Measurements from ENCODE around the gene PPFIBP1.

PPFIBP1 gene

DNA sequence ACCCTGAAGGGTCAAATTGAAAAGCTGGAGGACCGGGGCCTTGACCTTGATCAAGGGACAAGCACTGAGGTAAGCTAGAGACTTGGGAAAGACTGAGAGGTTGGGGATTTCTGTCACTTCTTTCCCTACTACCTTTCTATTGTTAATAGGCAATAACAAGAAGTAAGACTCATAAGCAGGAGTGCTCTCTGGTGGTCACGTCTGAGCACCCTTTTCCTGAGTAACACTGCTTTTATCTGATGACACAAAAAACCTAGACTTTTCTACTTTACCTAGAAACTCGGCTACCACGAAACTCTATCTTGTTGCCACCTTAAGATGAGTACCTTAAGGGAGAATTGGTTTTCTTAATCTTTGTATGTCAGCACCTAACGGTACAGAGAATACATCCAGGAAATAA, 35.5 kb upstream of the PPFIBP1 start:
- H3K4me3 ChIP-seq (replicated peaks in 1 of 2; ENCODE audit: low read depth in 2 of 2, low read length in 2 of 2): no peak overlapping the region
- DNase-seq (ENCODE audit: low read depth in 2 of 2): peak; percentile 13 to 14

DNA sequence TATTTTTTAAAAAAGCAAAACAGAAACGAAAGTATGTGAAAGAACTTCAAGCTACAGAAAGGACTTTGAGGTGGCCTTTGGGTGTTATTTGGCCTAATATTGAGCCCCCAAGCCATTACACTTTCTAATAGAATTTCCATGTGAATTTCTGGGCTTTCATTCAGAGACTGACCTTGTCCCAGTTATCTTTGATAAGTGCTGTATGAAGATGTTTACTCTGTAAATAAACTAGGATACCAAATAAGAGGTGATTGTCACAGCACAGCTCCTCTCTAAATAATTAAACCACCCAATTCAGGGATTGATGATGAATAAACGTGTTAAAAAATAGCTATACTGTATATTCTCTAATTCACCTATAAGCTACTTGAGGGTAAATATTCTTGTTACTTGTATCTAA, 32.8 kb upstream of the PPFIBP1 start:
- no peak for DNase-seq (ENCODE audit: low read depth in 2 of 2)
- TF ChIP-seq, protein P1, sequence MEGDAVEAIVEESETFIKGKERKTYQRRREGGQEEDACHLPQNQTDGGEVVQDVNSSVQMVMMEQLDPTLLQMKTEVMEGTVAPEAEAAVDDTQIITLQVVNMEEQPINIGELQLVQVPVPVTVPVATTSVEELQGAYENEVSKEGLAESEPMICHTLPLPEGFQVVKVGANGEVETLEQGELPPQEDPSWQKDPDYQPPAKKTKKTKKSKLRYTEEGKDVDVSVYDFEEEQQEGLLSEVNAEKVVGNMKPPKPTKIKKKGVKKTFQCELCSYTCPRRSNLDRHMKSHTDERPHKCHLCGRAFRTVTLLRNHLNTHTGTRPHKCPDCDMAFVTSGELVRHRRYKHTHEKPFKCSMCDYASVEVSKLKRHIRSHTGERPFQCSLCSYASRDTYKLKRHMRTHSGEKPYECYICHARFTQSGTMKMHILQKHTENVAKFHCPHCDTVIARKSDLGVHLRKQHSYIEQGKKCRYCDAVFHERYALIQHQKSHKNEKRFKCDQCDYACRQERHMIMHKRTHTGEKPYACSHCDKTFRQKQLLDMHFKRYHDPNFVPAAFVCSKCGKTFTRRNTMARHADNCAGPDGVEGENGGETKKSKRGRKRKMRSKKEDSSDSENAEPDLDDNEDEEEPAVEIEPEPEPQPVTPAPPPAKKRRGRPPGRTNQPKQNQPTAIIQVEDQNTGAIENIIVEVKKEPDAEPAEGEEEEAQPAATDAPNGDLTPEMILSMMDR (IDR thresholded peaks at IDR 0.05; ENCODE audit: low read depth, low read length): no peak
- H3K4me3 ChIP-seq (replicated peaks in 1 of 2; ENCODE audit: low read depth in 2 of 2, low read length in 2 of 2): no peak overlapping the region

More for the DNA sequence above, 35.5 kb upstream of the PPFIBP1 start:
- TF ChIP-seq, protein P1 (IDR thresholded peaks at IDR 0.05; ENCODE audit: low read depth, low read length): no peak

DNA sequence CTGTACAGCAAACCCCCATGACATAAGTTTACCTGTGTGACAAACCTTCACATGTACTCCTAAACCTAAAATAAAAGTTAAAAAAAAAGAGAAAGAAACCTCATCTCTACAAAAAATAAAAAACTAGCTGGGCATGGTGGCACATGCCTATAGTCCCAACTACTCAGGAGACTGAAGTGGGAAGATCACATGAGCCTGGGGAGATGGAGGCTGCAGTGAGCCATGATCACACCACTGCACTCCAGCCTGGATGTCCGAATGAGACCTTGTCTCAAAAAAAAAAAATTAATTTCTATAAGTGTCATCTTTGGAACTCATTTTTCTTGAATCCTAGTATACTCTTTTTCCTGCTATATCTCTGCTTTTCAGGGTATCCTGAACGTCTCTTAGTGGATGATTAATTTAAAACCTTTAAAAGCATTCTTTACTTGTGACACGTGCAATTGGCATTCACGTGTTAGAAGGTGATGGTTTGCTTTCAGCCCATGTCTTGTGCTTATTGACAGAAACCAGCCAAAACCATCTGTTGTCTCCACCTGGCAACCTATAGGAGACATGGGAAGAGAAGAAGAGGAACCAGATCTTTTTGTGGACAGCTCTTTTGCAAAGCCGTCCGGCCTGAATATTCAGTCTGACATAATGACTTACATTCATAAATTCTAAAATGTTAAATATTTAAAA, 30.6 kb upstream of the PPFIBP1 start:
- no peak overlapping the region for H3K4me3 ChIP-seq (replicated peaks in 1 of 2; ENCODE audit: low read depth in 2 of 2, low read length in 2 of 2)
- DNase-seq (ENCODE audit: low read depth in 2 of 2): peak in 1 of 2 donors; percentile 27
- TF ChIP-seq, protein P1 (IDR thresholded peaks at IDR 0.05; ENCODE audit: low read depth, low read length): no peak

DNA sequence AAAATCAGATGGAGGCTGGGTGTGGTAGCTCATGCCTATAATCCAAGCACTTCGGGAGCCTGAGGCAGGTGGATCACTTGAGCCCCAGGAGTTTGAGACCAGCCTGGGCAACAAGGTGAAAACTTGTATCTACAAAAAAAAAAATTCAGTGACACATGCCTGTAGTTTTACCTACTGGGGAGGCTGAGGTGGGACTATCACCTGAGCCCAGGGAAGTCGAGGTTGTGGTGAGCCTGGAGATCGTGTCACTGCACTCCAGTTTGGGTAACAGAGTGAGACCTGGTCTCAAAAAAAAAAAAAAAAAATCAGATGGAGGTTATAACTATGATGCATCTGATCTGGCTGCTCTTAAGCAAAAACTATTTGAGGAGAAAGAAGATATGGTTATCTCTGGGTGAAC, 26.6 kb upstream of the PPFIBP1 start:
- TF ChIP-seq, protein P1 (IDR thresholded peaks at IDR 0.05; ENCODE audit: low read depth, low read length): no peak
- DNase-seq (ENCODE audit: low read depth in 2 of 2): no peak

DNA sequence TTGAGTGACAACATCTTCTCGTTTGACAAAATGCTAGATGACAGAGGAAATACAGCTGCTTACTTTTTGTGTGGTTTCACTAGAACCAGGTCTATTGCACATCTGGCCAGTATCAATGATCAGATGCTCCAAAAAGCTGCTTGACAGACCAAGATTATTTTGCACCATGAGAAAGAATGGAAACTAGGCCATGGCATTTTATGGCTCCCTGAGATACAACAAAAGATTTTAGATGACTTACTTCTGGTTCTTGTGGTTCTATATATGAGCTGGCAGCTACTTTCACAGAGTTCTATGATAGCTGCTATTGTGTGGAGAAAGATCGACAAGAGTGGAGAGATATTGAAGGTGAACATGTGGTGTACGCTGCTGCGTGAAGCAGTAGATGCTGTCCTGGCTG, 25.9 kb upstream of the PPFIBP1 start:
- TF ChIP-seq, protein P1 (IDR thresholded peaks at IDR 0.05; ENCODE audit: low read depth, low read length): no peak
- no peak for DNase-seq (ENCODE audit: low read depth in 2 of 2)

More for the DNA sequence above, 26.6 kb upstream of the PPFIBP1 start:
- H3K4me3 ChIP-seq (replicated peaks in 1 of 2; ENCODE audit: low read depth in 2 of 2, low read length in 2 of 2): no peak overlapping the region

DNA sequence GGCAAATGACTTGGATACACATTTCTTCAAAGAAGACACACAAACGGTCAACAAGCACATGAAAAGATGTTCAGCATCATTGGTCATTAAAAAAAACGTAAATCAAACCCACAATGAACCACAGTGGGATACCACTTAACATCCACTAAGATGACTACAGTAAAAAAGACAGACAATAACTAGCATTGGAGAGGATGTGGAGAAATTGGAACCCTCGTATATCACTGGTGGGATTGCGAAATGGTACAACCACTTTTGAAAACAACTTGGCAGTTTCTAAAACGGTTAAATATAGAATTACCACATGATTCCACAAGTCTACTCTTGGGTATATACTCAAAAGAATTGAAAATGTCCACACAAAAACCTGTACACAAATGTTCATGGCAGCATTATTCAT, 25.2 kb upstream of the PPFIBP1 start:
- H3K4me3 ChIP-seq (replicated peaks in 1 of 2; ENCODE audit: low read depth in 2 of 2, low read length in 2 of 2): no peak overlapping the region
- TF ChIP-seq, protein P1 (IDR thresholded peaks at IDR 0.05; ENCODE audit: low read depth, low read length): no peak
- DNase-seq (ENCODE audit: low read depth in 2 of 2): peak in 1 of 2 donors; percentile 18

More for the DNA sequence above, 25.9 kb upstream of the PPFIBP1 start:
- no peak overlapping the region for H3K4me3 ChIP-seq (replicated peaks in 1 of 2; ENCODE audit: low read depth in 2 of 2, low read length in 2 of 2)

DNA sequence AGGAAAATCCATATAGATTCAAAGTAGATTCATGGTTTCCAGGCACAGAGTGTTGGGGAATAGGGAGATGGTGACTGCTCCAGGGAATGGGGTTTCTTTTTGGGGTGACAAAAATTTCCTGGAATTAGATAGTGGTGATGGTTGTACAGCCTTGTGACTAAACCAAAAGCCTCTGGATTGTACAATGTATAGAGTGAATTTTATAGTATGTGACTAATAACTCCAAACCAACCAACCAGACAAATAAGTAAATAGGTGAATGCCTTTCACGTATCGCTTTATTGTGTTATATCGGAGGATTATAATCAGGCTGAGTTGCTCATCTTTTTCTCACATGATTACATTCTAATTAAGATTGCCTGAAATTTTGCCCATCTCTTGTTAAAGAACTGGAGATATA, 24.6 kb upstream of the PPFIBP1 start:
- no peak for DNase-seq (ENCODE audit: low read depth in 2 of 2)
- H3K4me3 ChIP-seq (replicated peaks in 1 of 2; ENCODE audit: low read depth in 2 of 2, low read length in 2 of 2): no peak overlapping the region
- TF ChIP-seq, protein P1 (IDR thresholded peaks at IDR 0.05; ENCODE audit: low read depth, low read length): no peak

All from cardiac fibroblast (primary cell).